Measurements from ENCODE around the gene MTMR2.

The MTMR2 gene

GRCh38 chr11:95805869-95806268, 118.0 kb downstream of the MTMR2 start:
- no peak for DNase-seq

- no peak for DNase-seq
These were observed 119.9 kb downstream of the MTMR2 start for GRCh38 chr11:95803973-95804372.

- no peak for DNase-seq
These were observed 121.1 kb downstream of the MTMR2 start for GRCh38 chr11:95802806-95803205.

- no peak for DNase-seq
These were observed 123.5 kb downstream of the MTMR2 start for GRCh38 chr11:95800438-95800837.

- no peak for DNase-seq
These were observed 124.4 kb downstream of the MTMR2 start for GRCh38 chr11:95799546-95799945.

- DNase-seq, result no peak
These were observed 127.4 kb downstream of the MTMR2 start for GRCh38 chr11:95796501-95796900.

GRCh38 chr11:95795627-95796295, 128.1 kb downstream of the MTMR2 start:
- no peak for DNase-seq

- no peak for DNase-seq
These were observed 129.8 kb downstream of the MTMR2 start for GRCh38 chr11:95794086-95794485.

GRCh38 chr11:95793116-95793515, 130.8 kb downstream of the MTMR2 start:
- no peak for DNase-seq

GRCh38 chr11:95792700-95793099, 131.2 kb downstream of the MTMR2 start:
- DNase-seq, result no peak

- no peak for DNase-seq
These were observed 131.7 kb downstream of the MTMR2 start for GRCh38 chr11:95792200-95792599.

GRCh38 chr11:95791709-95792033, 132.2 kb downstream of the MTMR2 start:
- DNase-seq, result no peak

- peak; percentile 45 for DNase-seq
These were observed 132.8 kb downstream of the MTMR2 start for GRCh38 chr11:95790933-95791708.

GRCh38 chr11:95790123-95790932, 133.6 kb downstream of the MTMR2 start, which contains the start of gene CEP57:
Gene CEP57 (plus strand): TSS chr11:95790498. CDS start chr11:95790699, 201 bp downstream.
- peak; percentile 96 for DNase-seq

- peak; percentile 94 for DNase-seq
These were observed 134.3 kb downstream of the MTMR2 start, which contains the start of gene FAM76B for GRCh38 chr11:95789506-95790122. Gene FAM76B (minus strand): TSS chr11:95789782. CDS start chr11:95789478, 304 bp downstream.

GRCh38 chr11:95788921-95789505, 134.9 kb downstream of the MTMR2 start:
- no peak for DNase-seq
